Umbilical cord (tissue), 2 donors: ENCODE measurements around the gene LRRIQ1. TPM values are rescaled to one million over a fixed set of nuclear protein-coding genes. Genes with fewer than 3 reads are reported as not detected.
"Not testable (repeated sequence)": the region's sequence is repeated elsewhere in the genome, so short reads cannot be mapped to it uniquely, and the experiment has no call there.

Experiments
- DNase-seq: peaks from one replicate; pipeline ENCODE4 v3.0.0-alpha.2; 2015; ENCODE audit warnings: low spot score
- total RNA-seq: library from RNA; depleted of rRNA; stranded (reverse); fragments of >200 nt; gene quantifications from one replicate; pipeline ENCODE4 v1.2.3, GENCODE V29; 2014; ENCODE audit warnings: low replicate concordance; ENCODE audit not compliant: insufficient read depth

Gene LRRIQ1
- total RNA-seq = 30.8 TPM

- peak; percentile 90 for DNase-seq
Measured at GRCh38 chr12:85036234-85036707, at the start of gene LRRIQ1, which contains the start of gene TSPAN19. Gene LRRIQ1 (plus strand): TSS chr12:85036351. CDS start chr12:85038177, 1,826 bp downstream. Gene TSPAN19 (minus strand): TSS chr12:85036277. CDS start chr12:85029946, 6,331 bp downstream.

DNA sequence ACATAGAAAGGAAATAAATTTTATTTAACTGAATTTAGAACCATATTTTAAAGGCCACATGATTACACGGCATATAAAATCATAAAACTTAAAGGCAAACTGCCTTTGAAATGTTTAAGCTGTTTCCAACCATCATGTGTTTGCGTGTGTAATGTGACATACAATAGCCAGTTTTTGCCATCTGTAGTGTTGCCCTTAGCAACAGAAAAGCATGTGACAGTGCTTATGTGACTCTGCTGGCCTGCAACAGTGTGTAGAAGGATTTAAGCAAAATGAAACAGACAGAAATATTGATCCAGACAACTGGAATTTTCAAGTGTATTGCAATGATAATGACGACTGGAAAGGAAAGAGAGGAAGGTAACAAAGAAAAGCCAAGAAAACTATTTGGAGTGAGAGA lies 49.6 kb upstream of the LRRIQ1 start:
- no peak for DNase-seq

DNA sequence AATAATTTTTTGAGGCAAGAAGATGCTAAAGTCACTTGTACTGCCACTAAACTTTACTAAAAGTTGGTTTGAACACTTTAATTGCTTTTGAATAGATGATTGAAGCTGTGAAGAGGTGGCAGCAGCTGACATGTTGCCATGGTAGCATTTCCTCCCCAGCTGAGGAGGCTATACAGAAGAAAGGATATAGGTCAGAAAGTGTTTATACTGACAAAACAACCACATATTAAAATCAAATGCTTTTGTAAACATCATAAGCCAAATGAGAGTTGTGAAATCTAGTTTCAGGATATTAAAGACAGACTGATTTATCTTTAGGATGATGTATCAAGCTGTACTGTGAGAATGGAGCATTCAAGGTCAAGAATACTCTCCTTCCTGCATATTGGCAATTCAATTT lies 41.7 kb upstream of the LRRIQ1 start:
- DNase-seq = no peak

DNA sequence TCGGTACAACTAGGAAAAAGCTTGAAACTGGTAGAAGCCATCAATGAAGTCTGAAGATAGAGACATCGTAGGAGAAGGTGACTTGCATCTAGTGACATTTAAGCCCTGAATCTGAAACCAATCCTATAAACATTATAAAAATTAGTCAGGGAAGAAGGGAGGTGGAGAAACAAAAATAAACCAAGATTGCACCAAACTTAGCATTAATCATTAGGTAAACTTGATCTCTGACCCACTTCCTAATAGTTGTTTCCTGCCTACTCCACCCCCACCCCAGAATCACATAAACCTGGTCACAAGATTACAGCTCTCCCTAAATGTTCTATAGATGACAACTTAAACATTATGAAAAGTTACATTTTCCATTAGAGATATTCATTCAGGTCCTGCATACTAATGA lies 40.5 kb upstream of the LRRIQ1 start:
- no peak for DNase-seq

DNA sequence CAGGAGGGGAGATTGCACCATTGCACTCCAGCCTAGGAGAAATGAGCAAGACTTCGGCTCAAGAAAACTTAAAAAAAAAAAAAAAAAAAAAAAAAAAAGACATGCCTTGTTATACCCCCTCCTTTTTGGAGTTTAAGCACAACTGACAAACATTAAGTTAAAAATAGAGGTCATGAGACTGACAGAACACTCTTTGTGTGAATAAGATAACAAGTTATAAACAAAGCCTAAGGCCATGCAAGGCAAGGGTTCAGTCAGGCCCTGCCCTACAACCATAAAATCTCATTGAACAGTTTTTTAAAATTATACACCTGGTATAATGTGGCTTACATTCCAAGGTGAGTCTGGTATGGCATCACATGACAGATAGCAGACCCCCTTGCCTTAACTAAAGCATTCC lies 39.4 kb upstream of the LRRIQ1 start:
- DNase-seq = peak; percentile 8

GRCh38 chr12:84998341-84998740 lies 37.8 kb upstream of the LRRIQ1 start:
- DNase-seq = no peak

DNA sequence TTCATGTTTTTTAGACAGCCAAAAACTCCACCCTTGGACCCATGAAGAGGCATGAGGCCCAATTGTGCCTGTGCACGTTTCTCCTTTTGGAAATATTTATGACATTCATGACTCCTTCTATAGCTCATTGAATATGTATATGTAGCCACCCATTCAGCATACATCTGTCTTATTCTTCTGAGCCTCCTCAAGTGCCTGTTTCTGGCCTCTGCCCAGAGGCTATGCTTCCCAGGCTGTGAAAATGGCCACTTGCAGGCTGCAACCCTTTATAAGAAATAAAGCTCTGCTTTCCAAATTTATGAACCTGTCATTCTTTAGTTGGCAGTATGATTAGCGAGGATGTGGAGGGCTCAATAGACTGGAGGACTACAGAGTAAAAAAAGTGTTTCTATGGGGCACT lies 35.4 kb upstream of the LRRIQ1 start:
- no peak for DNase-seq

DNA sequence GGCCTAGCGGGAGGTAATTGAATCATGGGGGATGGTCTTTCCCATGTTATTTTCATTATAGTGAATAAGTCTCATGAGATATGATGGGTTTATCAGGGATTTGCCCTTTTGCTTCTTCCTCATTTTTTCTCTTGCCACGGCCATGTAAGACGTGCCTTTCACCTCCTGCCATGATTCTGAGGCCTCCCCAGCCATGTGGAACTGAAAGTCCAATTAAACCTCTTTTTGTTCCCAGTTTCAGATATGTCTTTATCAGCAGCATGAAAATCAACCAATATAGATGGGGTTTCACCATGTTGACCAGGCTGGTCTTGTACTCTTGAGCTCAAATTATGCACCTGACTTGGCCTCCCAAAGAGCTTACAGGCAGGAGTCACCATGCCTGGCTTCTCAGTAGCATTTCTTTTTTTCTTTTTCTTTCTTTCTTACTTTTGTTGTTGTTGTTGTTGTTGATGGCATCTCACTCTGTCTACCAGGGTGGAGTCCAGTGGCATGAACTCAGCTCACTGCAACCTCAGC lies 33.3 kb upstream of the LRRIQ1 start:
- no peak for DNase-seq

- no peak for DNase-seq
Measured at GRCh38 chr12:85004204-85004603, 31.9 kb upstream of the LRRIQ1 start.

DNA sequence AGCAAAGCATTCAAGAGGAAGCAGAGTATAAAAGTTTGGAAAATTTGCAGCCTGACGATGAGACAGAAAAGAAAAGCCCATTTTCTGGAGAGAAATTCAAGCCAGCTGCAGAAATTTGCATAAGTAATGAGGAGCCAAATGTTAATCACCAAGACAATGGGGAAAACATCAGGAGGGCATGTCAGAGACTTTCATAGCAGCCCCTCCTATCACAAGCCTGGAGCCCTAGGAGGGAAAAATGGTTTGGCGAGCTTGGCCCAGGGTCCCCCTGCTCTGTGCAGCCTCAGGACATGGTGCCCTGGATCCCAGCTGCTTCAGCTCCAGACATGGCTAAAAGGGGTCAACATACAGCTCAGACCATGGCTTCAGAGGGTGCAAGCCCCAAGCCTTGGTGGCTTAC lies 31.1 kb upstream of the LRRIQ1 start:
- DNase-seq = not testable (repeated sequence)

- DNase-seq = no peak
Measured at GRCh38 chr12:85005615-85006014, 30.5 kb upstream of the LRRIQ1 start.

- no peak for DNase-seq
Measured at GRCh38 chr12:85006206-85006605, 29.9 kb upstream of the LRRIQ1 start.

- no peak for DNase-seq
Measured at GRCh38 chr12:85007836-85008235, 28.3 kb upstream of the LRRIQ1 start.

GRCh38 chr12:85016413-85016812 lies 19.7 kb upstream of the LRRIQ1 start:
- no peak for DNase-seq

GRCh38 chr12:85017133-85017532 lies 19.0 kb upstream of the LRRIQ1 start:
- no peak for DNase-seq

- no peak for DNase-seq
Measured at GRCh38 chr12:85017618-85018017, 18.5 kb upstream of the LRRIQ1 start.

- DNase-seq = no peak
Measured at GRCh38 chr12:85018098-85018497, 18.1 kb upstream of the LRRIQ1 start.

DNA sequence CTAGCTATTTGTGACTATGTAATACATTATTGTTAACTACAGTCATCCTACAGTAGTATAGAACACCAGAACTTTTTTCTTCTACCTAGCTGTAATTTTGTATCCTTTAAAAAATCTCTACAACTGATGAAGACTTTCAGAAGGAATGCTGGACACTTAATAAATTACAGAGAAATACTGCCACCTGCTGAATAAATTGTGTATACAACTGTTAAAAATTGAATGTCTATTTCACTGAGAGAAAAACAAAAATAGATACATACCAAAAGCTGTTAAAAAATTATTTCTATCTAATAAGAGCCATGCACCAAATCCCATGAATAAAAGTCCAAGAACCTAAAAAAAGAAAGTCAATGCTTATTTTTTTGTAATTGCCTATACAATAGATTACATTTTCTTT lies 6.7 kb upstream of the LRRIQ1 start:
- peak; percentile 47 for DNase-seq

DNA sequence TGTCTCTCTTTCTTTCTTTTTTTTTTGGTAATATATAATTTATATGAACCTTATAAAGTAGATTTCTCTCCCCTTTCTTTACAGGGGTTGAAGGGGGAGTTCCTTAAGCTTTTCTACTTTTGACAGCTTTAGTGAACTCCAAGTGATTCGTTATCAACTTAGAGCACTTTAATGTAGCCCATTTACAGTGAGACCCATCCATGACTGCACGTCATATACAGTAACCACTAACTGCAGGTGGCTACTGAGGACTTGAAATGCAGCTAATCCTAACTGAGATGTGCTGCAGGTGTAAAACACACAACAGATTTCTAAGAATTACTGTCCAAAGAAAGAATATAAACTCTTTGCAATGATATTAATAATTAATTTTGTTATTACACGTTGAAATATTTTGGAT lies 582 bp downstream of the LRRIQ1 start:
- DNase-seq = peak; percentile 1

GRCh38 chr12:85041395-85041794 lies 5.2 kb downstream of the LRRIQ1 start:
- DNase-seq = no peak

GRCh38 chr12:85043829-85044228 lies 7.7 kb downstream of the LRRIQ1 start:
- DNase-seq = no peak

DNA sequence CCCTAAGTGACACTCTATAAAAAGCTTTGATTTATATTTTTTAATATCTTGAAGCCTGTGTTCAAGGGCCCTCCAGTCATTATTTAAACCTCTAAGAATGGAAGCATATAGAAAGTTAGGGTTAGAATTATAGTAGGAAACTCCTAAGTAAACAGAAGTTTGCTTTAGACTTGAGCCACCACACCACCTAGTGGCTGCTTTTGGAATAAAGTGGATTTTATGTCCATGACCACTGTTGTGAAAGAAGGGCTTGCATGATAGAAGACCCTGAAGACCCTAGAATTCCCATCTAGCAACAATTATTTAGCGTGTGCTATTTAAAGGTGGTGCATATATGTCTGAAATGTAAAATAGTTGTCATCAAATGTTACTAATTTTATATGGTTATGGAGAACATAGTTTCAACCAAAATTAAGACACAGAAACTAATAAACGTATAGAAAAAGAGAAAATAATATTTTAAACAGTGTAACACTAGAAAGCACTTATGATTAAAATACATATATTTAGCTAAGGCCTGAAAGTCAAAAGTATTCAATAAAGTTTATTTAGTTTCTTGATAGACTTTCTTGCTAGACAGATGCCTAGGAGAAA lies 21.3 kb downstream of the LRRIQ1 start:
- peak; percentile 50 for DNase-seq

- DNase-seq = no peak
Measured at GRCh38 chr12:85058339-85058738, 22.2 kb downstream of the LRRIQ1 start.

GRCh38 chr12:85059594-85059993 lies 23.4 kb downstream of the LRRIQ1 start:
- no peak for DNase-seq
